ENCODE results near the gene S1PR5.

DNA sequence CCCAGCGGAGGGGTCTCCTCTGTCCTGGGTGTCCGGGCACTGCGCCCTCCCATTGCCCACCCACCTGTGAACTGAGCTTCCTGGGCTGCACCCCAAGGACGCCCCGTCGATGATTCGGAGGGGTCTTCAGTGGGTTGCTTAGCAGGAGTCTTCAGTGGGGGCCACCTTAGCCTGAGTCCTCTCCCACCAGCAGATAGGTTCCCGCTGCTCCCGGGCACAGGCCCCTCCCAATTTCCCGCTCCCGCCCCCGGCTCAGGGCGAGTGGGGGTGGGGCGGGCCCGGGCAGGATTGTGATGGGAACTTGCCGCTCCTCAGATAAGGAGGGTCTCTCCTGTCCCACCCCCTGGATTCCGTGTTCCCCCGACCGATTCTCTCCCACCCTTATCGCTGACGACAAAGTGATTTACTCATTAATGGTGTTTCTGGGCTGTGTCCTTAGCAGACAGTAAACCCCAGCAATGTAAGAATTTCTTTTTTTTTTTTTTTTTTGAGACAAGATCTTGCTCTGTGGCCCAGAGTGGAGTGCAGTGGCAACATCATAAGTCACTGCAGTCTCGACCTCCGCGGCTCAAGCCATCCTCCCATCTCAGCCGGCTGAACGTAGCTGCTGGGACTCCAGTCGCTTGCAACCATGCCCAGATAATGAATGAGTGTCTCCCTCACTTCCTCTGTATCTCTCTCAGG is 655 bp upstream of the S1PR5 start:
- no peak for TF ChIP-seq CTCF (IDR thresholded peaks at IDR 0.05)
- no peak for TF ChIP-seq ZFX (IDR thresholded peaks at IDR 0.05; ENCODE audit: borderline replicate concordance)
